GM12878 (cell line): ENCODE data around the gene AGER. TPM values are rescaled to one million over a fixed set of nuclear protein-coding genes. Genes with fewer than 3 reads are reported as not detected.

Source experiments
- ATF3 ChIP-seq: IDR thresholded peaks from 2 replicates; pipeline ENCODE4 v1.6.1; 2011; ENCODE audit warnings: low read depth, mild to moderate bottlenecking, low read length, moderate library complexity, borderline replicate concordance; ENCODE audit errors: extremely low read depth
- CREM ChIP-seq: IDR thresholded peaks from 2 replicates; pipeline ENCODE4 v1.6.1; 2014; ENCODE audit warnings: antibody characterized with exemption, low read depth
- FOXK2 ChIP-seq: fragments of 450-650 bp; IDR thresholded peaks from 2 replicates; pipeline ENCODE4 v1.6.1; 2017; ENCODE audit warnings: mild to moderate bottlenecking, moderate library complexity
- IKZF1 ChIP-seq: fragments of 450-650 bp; conservative IDR thresholded peaks from 2 replicates; pipeline ENCODE4 v1.6.1; 2017; ENCODE audit warnings: antibody characterized with exemption, mild to moderate bottlenecking
- KAT2A ChIP-seq: conservative IDR thresholded peaks from 2 replicates; pipeline ENCODE4 v1.6.1; 2011; ENCODE audit warnings: low read depth, low read length; ENCODE audit not compliant: control insufficient read depth
- MLLT1 ChIP-seq: fragments of 450-650 bp; IDR thresholded peaks from 2 replicates; pipeline ENCODE4 v1.6.1; 2016; ENCODE audit warnings: mild to moderate bottlenecking
- MTA2 ChIP-seq: fragments of 450-650 bp; IDR thresholded peaks from 2 replicates; pipeline ENCODE4 v1.6.1; 2016; ENCODE audit warnings: low read depth, mild to moderate bottlenecking, moderate library complexity
- MTA3 ChIP-seq: IDR thresholded peaks from 2 replicates; pipeline ENCODE4 v1.6.1; 2012; ENCODE audit warnings: low read length, inconsistent platforms, borderline replicate concordance
- MXI1 ChIP-seq: fragments of 150-350 bp; IDR thresholded peaks from 2 replicates; pipeline ENCODE4 v1.6.1; 2011; ENCODE audit warnings: low read depth, mild to moderate bottlenecking, inconsistent platforms, low read length, improper control_type of control experiment
- RELA ChIP-seq: fragments of 450-650 bp; IDR thresholded peaks from 2 replicates; pipeline ENCODE4 v1.8.0; 2014; ENCODE audit warnings: borderline replicate concordance; ENCODE audit not compliant: partially characterized antibody
- ZBTB40 ChIP-seq: fragments of 450-650 bp; IDR thresholded peaks from 2 replicates; pipeline ENCODE4 v1.6.1; 2016; ENCODE audit warnings: mild to moderate bottlenecking, moderate library complexity, borderline replicate concordance
- ZSCAN29 ChIP-seq: fragments of 450-650 bp; IDR thresholded peaks from 2 replicates; pipeline ENCODE4 v1.6.1; 2017; ENCODE audit warnings: mild to moderate bottlenecking, moderate library complexity
- polyA plus RNA-seq, 11 experiments: library from polyadenylated mRNA; depleted of rRNA in 4 of 11; unstranded in 6 of 11; stranded (reverse) in 5 of 11; fragments of >200 nt; fragmentation: Nextera tagmentation in 4 of 11; fragmentation: Illumina TruSeq in 1 of 11; extraction: Ambion mirVana in 4 of 11; extraction: Trizol in 1 of 11; gene quantifications; 1 replicate in 1 of 11; 2 replicates in 10 of 11; pipeline versions ENCODE4 v1.2.1 to v1.2.3, GENCODE V29; 2011 to 2016; ENCODE audit warnings: inconsistent platforms in 2 of 11, missing spikeins in 2 of 11, low read depth in 1 of 11
- total RNA-seq, 4 experiments: library from RNA; depleted of rRNA in 3 of 4; stranded (reverse); fragments of >200 nt in 3 of 4; fragmentation: Illumina TruSeq in 1 of 4; extraction: Trizol in 1 of 4; gene quantifications; 2 replicates each; pipeline versions ENCODE4 v1.2.1 to v1.2.3, GENCODE V29; 2013 to 2021
- TF ChIP-seq, protein P1 (sequence below): IDR thresholded peaks from 2 replicates; pipeline ENCODE4 v1.6.1; 2012; ENCODE audit warnings: improper control_type of control experiment, low read depth, low read length; ENCODE audit not compliant: insufficient replicate concordance
- TF ChIP-seq, protein P2 (sequence below): fragments of 450-650 bp; IDR thresholded peaks from 2 replicates; pipeline ENCODE4 v1.6.1; 2018; ENCODE audit warnings: mild to moderate bottlenecking, low read depth, moderate library complexity; ENCODE audit not compliant: partially characterized antibody

Gene AGER
- total and polyA plus RNA-seq, 10 of the 15 experiments (the other 5 are each of a cell fraction or from before 2014, with no cell fraction given): 1.1 to 18.2 (median 3.9) TPM

DNA sequence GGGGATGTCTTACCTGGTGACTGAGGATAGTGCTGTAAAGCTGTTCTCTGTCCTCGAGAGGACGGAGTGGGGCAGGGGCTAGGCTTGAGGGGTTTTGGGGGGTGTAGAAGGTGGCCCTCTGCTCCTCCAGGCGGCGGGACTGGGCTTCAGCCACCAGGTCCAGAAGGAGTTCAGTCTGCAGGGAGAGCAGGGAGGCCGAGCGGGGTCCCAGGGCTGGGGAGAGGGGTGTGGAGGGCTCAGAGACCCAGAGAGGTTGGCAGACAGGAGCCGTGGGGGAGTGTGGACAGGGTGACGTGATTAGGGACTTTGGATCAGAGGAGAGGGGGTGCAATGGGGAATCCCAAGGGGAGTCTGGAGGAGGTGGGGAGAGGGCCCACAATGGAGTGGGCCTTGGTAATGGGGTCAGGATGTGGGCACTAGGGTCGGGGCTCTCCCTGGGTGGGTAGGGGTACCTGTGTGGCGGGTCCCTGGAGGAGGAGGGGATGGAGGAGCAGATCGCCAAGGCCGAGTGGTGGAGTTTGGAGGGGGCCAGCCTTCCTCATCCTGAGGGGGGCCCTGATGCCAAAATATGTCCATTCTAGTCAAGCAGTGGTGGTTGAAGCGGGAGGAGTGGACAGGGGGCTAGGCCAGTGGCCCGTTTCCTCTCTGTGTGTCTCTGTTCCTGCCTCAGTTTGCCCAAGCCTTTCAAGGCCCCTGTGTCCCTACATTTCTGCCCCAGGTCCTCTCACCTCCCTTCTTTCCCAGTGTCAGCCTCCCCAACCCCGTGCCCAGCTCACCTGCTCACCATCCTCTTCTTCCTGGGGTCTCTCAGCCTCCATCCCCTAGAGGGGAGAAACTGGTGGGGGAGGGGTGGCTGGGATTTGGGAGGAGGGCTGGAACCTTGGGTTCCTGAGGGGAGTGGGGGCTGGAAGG is 7.9 kb upstream of the AGER start (continued):
- TF ChIP-seq MLLT1 (peak; percentile 16; the same call in 1 of the 2 replicates), ZSCAN29 (no peak), ZBTB40 (no peak), MTA3 (no peak), RELA (no peak), KAT2A (no peak), CREM (no peak), FOXK2 (no peak), ATF3 (no peak), MXI1 (no peak), IKZF1 (0 out of 2 replicates have a peak, but pooled peaks have one; percentile 14), MTA2 (0 out of 2 replicates have a peak, but pooled peaks have one; percentile 14)
- TF ChIP-seq, protein P1, sequence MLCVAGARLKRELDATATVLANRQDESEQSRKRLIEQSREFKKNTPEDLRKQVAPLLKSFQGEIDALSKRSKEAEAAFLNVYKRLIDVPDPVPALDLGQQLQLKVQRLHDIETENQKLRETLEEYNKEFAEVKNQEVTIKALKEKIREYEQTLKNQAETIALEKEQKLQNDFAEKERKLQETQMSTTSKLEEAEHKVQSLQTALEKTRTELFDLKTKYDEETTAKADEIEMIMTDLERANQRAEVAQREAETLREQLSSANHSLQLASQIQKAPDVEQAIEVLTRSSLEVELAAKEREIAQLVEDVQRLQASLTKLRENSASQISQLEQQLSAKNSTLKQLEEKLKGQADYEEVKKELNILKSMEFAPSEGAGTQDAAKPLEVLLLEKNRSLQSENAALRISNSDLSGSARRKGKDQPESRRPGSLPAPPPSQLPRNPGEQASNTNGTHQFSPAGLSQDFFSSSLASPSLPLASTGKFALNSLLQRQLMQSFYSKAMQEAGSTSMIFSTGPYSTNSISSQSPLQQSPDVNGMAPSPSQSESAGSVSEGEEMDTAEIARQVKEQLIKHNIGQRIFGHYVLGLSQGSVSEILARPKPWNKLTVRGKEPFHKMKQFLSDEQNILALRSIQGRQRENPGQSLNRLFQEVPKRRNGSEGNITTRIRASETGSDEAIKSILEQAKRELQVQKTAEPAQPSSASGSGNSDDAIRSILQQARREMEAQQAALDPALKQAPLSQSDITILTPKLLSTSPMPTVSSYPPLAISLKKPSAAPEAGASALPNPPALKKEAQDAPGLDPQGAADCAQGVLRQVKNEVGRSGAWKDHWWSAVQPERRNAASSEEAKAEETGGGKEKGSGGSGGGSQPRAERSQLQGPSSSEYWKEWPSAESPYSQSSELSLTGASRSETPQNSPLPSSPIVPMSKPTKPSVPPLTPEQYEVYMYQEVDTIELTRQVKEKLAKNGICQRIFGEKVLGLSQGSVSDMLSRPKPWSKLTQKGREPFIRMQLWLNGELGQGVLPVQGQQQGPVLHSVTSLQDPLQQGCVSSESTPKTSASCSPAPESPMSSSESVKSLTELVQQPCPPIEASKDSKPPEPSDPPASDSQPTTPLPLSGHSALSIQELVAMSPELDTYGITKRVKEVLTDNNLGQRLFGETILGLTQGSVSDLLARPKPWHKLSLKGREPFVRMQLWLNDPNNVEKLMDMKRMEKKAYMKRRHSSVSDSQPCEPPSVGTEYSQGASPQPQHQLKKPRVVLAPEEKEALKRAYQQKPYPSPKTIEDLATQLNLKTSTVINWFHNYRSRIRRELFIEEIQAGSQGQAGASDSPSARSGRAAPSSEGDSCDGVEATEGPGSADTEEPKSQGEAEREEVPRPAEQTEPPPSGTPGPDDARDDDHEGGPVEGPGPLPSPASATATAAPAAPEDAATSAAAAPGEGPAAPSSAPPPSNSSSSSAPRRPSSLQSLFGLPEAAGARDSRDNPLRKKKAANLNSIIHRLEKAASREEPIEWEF: no peak
- TF ChIP-seq, protein P2, sequence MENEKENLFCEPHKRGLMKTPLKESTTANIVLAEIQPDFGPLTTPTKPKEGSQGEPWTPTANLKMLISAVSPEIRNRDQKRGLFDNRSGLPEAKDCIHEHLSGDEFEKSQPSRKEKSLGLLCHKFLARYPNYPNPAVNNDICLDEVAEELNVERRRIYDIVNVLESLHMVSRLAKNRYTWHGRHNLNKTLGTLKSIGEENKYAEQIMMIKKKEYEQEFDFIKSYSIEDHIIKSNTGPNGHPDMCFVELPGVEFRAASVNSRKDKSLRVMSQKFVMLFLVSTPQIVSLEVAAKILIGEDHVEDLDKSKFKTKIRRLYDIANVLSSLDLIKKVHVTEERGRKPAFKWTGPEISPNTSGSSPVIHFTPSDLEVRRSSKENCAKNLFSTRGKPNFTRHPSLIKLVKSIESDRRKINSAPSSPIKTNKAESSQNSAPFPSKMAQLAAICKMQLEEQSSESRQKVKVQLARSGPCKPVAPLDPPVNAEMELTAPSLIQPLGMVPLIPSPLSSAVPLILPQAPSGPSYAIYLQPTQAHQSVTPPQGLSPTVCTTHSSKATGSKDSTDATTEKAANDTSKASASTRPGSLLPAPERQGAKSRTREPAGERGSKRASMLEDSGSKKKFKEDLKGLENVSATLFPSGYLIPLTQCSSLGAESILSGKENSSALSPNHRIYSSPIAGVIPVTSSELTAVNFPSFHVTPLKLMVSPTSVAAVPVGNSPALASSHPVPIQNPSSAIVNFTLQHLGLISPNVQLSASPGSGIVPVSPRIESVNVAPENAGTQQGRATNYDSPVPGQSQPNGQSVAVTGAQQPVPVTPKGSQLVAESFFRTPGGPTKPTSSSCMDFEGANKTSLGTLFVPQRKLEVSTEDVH: no peak
